Natural killer cell (primary cell): ENCODE measurements around the gene COL4A3. TPM values are rescaled to one million over a fixed set of nuclear protein-coding genes. Genes with fewer than 3 reads are reported as not detected.

Experiments
- ATAC-seq, 3 donors: fragments of 150-1000 bp in 2 of 3; fragments of 200-7000 bp in 1 of 3; cut with Tn5 transposase; 1 replicate in 1 of 3; 2 replicates in 2 of 3; pipeline ENCODE4 v1.10.0; 2021; ENCODE audit warnings: mild to moderate bottlenecking in 2 of 3, moderate library complexity in 2 of 3
- DNase-seq, 2 donors: peaks; one replicate each; pipeline versions ENCODE4 v3.0.0 to v3.0.0-alpha.2; 2013 to 2021; ENCODE audit warnings: mixed read lengths in 1 of 2
- H3K27ac ChIP-seq: one replicate; pipeline ENCODE4 v1.5.1; 2013; ENCODE audit warnings: mild to moderate bottlenecking, low read length
- H3K27me3 ChIP-seq: one replicate; pipeline ENCODE4 v1.6.1; 2013; ENCODE audit warnings: low read length; ENCODE audit not compliant: control insufficient read depth, insufficient read depth
- H3K36me3 ChIP-seq: one replicate; pipeline ENCODE4 v1.6.1; 2013; ENCODE audit warnings: low read length; ENCODE audit not compliant: control insufficient read depth, insufficient read depth
- H3K4me1 ChIP-seq: one replicate; pipeline ENCODE4 v1.6.1; 2013; ENCODE audit warnings: low read length; ENCODE audit not compliant: control insufficient read depth, insufficient read depth
- H3K4me3 ChIP-seq: one replicate; pipeline ENCODE4 v1.5.1; 2013; ENCODE audit warnings: low read length
- H3K9me3 ChIP-seq: one replicate; pipeline ENCODE4 v1.6.1; 2013; ENCODE audit warnings: low read length; ENCODE audit not compliant: control insufficient read depth, insufficient read depth
- H3K27ac Mint-ChIP-seq, 2 donors: one replicate each; pipeline ENCODE4 v1.8.0; 2022; ENCODE audit warnings: mild to moderate bottlenecking in 2 of 2, mixed read lengths in 2 of 2, moderate library complexity in 1 of 2
- H3K27me3 Mint-ChIP-seq, 2 donors: one replicate each; pipeline ENCODE4 v1.8.0; 2022; ENCODE audit warnings: low read depth in 2 of 2, mixed read lengths in 2 of 2
- H3K36me3 Mint-ChIP-seq: one replicate; pipeline ENCODE4 v1.8.0; 2022; ENCODE audit warnings: mixed read lengths
- H3K4me1 Mint-ChIP-seq, 2 donors: one replicate each; pipeline ENCODE4 v1.8.0; 2022; ENCODE audit warnings: mixed read lengths in 2 of 2
- H3K4me3 Mint-ChIP-seq: one replicate; pipeline ENCODE4 v1.8.0; 2022; ENCODE audit warnings: mild to moderate bottlenecking, moderate library complexity, mixed read lengths
- H3K9me3 Mint-ChIP-seq, 2 donors: one replicate each; pipeline ENCODE4 v1.8.0; 2022; ENCODE audit warnings: mixed read lengths in 2 of 2
- WGBS: methylation state at CpG from one replicate; pipeline ENCODE4 v1.1.7; 2013; ENCODE audit warnings: missing lambda C conversion rate; ENCODE audit not compliant: insufficient coverage; 5-methylcytosine and 5-hydroxymethylcytosine counted together
- intact Hi-C: fragments of 100-400 bp; cut with micrococcal nuclease; formaldehyde crosslinking; loops from one replicate; pipeline ENCODE4 v1.14.2; 2022
- total RNA-seq, 4 donors: library from RNA; stranded (reverse); fragments of 120-200 nt in 1 of 4; gene quantifications; one replicate each; pipeline versions ENCODE4 v1.2.3 to v1.2.4, GENCODE V29; 2013 to 2022
- TF ChIP-seq, protein P1 (sequence below): fragments of 200-600 bp; IDR thresholded peaks from one replicate; pipeline ENCODE4 v1.8.0; 2022; ENCODE audit warnings: antibody characterized with exemption

Gene COL4A3
- total RNA-seq, 3 donors from 2014 or later (not counting 1 experiment from before 2014, with no cell fraction given), result 0.45 to 1.8 (median 1.0) TPM

DNA sequence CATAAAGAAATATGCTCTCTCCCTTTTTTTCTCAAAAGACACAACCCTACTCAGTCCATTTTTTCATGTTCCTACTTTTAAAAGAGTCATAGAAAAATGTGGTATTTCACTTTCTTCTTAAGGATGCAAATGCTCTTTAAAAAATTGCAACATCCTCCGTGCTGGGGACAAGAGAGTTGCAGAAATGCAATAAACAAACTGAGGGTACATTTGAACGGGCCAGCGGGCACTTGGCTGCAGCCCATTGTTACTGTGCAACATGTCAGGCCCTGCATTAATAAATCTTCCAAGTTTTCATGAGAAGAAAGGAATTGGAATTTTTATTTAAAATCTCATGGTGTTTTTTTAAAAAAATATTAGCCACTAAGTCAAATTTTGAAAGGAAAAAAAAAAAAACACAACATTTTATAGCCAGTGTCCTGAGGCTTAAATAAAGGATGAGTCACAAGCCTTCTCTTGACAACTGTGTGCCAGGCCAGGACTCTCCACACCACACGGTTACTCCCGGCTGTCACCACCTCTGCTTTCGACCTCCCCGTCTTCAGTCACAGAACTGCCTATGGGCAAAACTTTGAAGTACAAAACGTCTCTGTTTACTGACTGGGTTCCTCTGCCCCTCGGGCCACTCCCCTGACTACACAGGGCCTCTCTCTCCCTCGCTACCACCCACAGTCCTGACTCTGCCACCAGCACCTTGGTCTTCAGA, 103.1 kb downstream of the COL4A3 start:
- Mint-ChIP-seq H3K27me3 (no peaks in the 10 kb centered on the region), H3K4me3 (no peak overlapping the region), H3K4me1 (no peaks in the 10 kb centered on the region), H3K9me3 (no peaks in the 10 kb centered on the region), H3K27ac (no peak overlapping the region), H3K36me3 (no peaks in the 10 kb centered on the region)
- 91% methylated on average over 10 of the region's 10 CpGs for WGBS
- H3K9me3 ChIP-seq, result no peaks in the 10 kb centered on the region
- no peaks in the 10 kb centered on the region for H3K4me1 ChIP-seq
- H3K36me3 ChIP-seq, result no peaks in the 10 kb centered on the region
- no peaks in the 10 kb centered on the region for H3K27me3 ChIP-seq
- TF ChIP-seq, protein P1, sequence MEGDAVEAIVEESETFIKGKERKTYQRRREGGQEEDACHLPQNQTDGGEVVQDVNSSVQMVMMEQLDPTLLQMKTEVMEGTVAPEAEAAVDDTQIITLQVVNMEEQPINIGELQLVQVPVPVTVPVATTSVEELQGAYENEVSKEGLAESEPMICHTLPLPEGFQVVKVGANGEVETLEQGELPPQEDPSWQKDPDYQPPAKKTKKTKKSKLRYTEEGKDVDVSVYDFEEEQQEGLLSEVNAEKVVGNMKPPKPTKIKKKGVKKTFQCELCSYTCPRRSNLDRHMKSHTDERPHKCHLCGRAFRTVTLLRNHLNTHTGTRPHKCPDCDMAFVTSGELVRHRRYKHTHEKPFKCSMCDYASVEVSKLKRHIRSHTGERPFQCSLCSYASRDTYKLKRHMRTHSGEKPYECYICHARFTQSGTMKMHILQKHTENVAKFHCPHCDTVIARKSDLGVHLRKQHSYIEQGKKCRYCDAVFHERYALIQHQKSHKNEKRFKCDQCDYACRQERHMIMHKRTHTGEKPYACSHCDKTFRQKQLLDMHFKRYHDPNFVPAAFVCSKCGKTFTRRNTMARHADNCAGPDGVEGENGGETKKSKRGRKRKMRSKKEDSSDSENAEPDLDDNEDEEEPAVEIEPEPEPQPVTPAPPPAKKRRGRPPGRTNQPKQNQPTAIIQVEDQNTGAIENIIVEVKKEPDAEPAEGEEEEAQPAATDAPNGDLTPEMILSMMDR, result no peak
- intact Hi-C loops, result no loop called here
- ATAC-seq (no peak), DNase-seq (no peak)
- H3K4me3 ChIP-seq, result no peak overlapping the region
- H3K27ac ChIP-seq, result no peak overlapping the region

- ATAC-seq (no peak), DNase-seq (no peak)
- no peak overlapping the region for H3K4me3 ChIP-seq
- Mint-ChIP-seq H3K4me3 (no peak overlapping the region), H3K9me3 (peaks cover 0 to 4% of the 10 kb centered on the region in 2 donors), H3K27me3 (peaks cover 0 to 4% of the 10 kb centered on the region in 2 donors), H3K27ac (no peak overlapping the region), H3K36me3 (no peaks in the 10 kb centered on the region), H3K4me1 (no peaks in the 10 kb centered on the region)
- no peaks in the 10 kb centered on the region for H3K27me3 ChIP-seq
- intact Hi-C loops, result no loop called here
- H3K36me3 ChIP-seq, result no peaks in the 10 kb centered on the region
- no peaks in the 10 kb centered on the region for H3K4me1 ChIP-seq
- TF ChIP-seq, protein P1, result no peak
- no peak overlapping the region for H3K27ac ChIP-seq
- no peaks in the 10 kb centered on the region for H3K9me3 ChIP-seq
These were observed 116.5 kb downstream of the COL4A3 start for GRCh38 chr2:227280895-227281294.

GRCh38 chr2:227285741-227286236, 121.4 kb downstream of the COL4A3 start:
- TF ChIP-seq, protein P1, result no peak
- H3K27me3 Mint-ChIP-seq, result peaks cover 0 to 4% of the 10 kb centered on the region in 2 donors
- ATAC-seq (no peak), DNase-seq (no peak)
- H3K36me3 ChIP-seq, result no peaks in the 10 kb centered on the region
- H3K36me3 Mint-ChIP-seq, result no peaks in the 10 kb centered on the region
- H3K27ac Mint-ChIP-seq, result no peak overlapping the region
- no peak overlapping the region for H3K4me3 Mint-ChIP-seq
- peaks cover 0 to 4% of the 10 kb centered on the region in 2 donors for H3K9me3 Mint-ChIP-seq
- no peaks in the 10 kb centered on the region for H3K4me1 ChIP-seq
- H3K27ac ChIP-seq, result no peak overlapping the region
- no peak overlapping the region for H3K4me3 ChIP-seq
- H3K27me3 ChIP-seq, result no peaks in the 10 kb centered on the region
- H3K4me1 Mint-ChIP-seq, result no peaks in the 10 kb centered on the region
- WGBS, result 87% methylated on average over 5 of the region's 6 CpGs
- H3K9me3 ChIP-seq, result no peaks in the 10 kb centered on the region
- intact Hi-C loops, result no loop called here

GRCh38 chr2:227287771-227288170, 123.3 kb downstream of the COL4A3 start:
- H3K27ac ChIP-seq, result no peak overlapping the region
- H3K27me3 ChIP-seq, result no peaks in the 10 kb centered on the region
- peaks cover 0 to 3% of the 10 kb centered on the region in 2 donors for H3K27me3 Mint-ChIP-seq
- no peak overlapping the region for H3K4me3 Mint-ChIP-seq
- WGBS, result 97% methylated on average over 5 of the region's 5 CpGs
- H3K36me3 ChIP-seq, result no peaks in the 10 kb centered on the region
- H3K27ac Mint-ChIP-seq, result no peak overlapping the region
- TF ChIP-seq, protein P1, result no peak
- H3K9me3 ChIP-seq, result no peaks in the 10 kb centered on the region
- no peaks in the 10 kb centered on the region for H3K36me3 Mint-ChIP-seq
- peaks cover 0 to 3% of the 10 kb centered on the region in 2 donors for H3K9me3 Mint-ChIP-seq
- no peak overlapping the region for H3K4me3 ChIP-seq
- intact Hi-C loops, result no loop called here
- no peaks in the 10 kb centered on the region for H3K4me1 Mint-ChIP-seq
- DNase-seq, result no peak
- no peaks in the 10 kb centered on the region for H3K4me1 ChIP-seq
- ATAC-seq, result no peak
